Activated T-helper 2 cell treated with anti-CD3 and anti-CD28 coated beads, Interferon-gamma antibody, Interleukin-2, Interleukin-4, amounts not matched to agents 10 μg/mL and 5 μg/mL and 100 μg/mL, durations not matched to agents 14 hours and 24 hours and 36 hours (primary cell): ENCODE data around the gene RHBDF2. TPM values are rescaled to one million over a fixed set of nuclear protein-coding genes. Genes with fewer than 3 reads are reported as not detected.
A peak's percentile ranks its signal among the peaks of the same experiment; 100 is the strongest.

Experiments used
- DNase-seq: peaks from one replicate; pipeline ENCODE4 v3.0.0; 2021; ENCODE audit warnings: low spot score
- H3K27ac Mint-ChIP-seq: one replicate; pipeline ENCODE4 v1.8.0; 2021; ENCODE audit warnings: mixed read lengths
- H3K27me3 Mint-ChIP-seq: one replicate; pipeline ENCODE4 v1.8.0; 2021; ENCODE audit warnings: low read depth, mixed read lengths
- H3K36me3 Mint-ChIP-seq: one replicate; pipeline ENCODE4 v1.8.0; 2021; ENCODE audit warnings: low read depth, mixed read lengths
- H3K4me1 Mint-ChIP-seq: one replicate; pipeline ENCODE4 v1.8.0; 2021; ENCODE audit warnings: low read depth, mixed read lengths
- H3K4me3 Mint-ChIP-seq: one replicate; pipeline ENCODE4 v1.8.0; 2021; ENCODE audit warnings: low read depth, mild to moderate bottlenecking, moderate library complexity, mixed read lengths
- H3K9me3 Mint-ChIP-seq: one replicate; pipeline ENCODE4 v1.8.0; 2021; ENCODE audit warnings: mixed read lengths
- intact Hi-C: fragments of 100-400 bp; cut with micrococcal nuclease; formaldehyde crosslinking; loops from one replicate; pipeline ENCODE4 v1.15.1; 2023
- total RNA-seq: library from RNA; stranded (reverse); gene quantifications from 2 replicates; pipeline ENCODE4 v1.2.3, GENCODE V29; 2022

The RHBDF2 gene
- total RNA-seq, 1 donor from 2014 or later: 45.3 TPM

- H3K27ac Mint-ChIP-seq: no peak overlapping the region
- no peaks in the 10 kb centered on the region for H3K4me1 Mint-ChIP-seq
- intact Hi-C loops: no loop called here
- H3K9me3 Mint-ChIP-seq: no peaks in the 10 kb centered on the region
- H3K36me3 Mint-ChIP-seq: no peaks in the 10 kb centered on the region
- DNase-seq: no peak
- no peak overlapping the region for H3K4me3 Mint-ChIP-seq
- H3K27me3 Mint-ChIP-seq: peaks cover 6% of the 10 kb centered on the region
Observed at GRCh38 chr17:76459674-76460073, 41.5 kb downstream of the RHBDF2 start.

GRCh38 chr17:76458580-76459490 is 42.4 kb downstream of the RHBDF2 start:
- Mint-ChIP-seq H3K27ac (no peak overlapping the region), H3K36me3 (no peaks in the 10 kb centered on the region), H3K9me3 (no peaks in the 10 kb centered on the region), H3K4me1 (no peaks in the 10 kb centered on the region), H3K4me3 (no peak overlapping the region), H3K27me3 (peaks cover 4% of the 10 kb centered on the region)
- intact Hi-C loops: no loop called here
- DNase-seq: no peak

- Mint-ChIP-seq H3K27me3 (peaks cover 4% of the 10 kb centered on the region), H3K4me3 (peak overlapping the region; percentile 65), H3K36me3 (peaks cover 9% of the 10 kb centered on the region), H3K27ac (peak overlapping the region; percentile 47), H3K9me3 (no peaks in the 10 kb centered on the region), H3K4me1 (peaks cover 26% of the 10 kb centered on the region)
- intact Hi-C loops: loop anchor here (2.0 to 5.0 kb wide), 3 partner anchors 46 to 104 kb away; partner anchors contain the start of gene SPHK1
- DNase-seq: no peak
Observed at GRCh38 chr17:76453431-76453743, 47.8 kb downstream of the RHBDF2 start.

- H3K27ac Mint-ChIP-seq: peak within 1 kb of the TSS; percentile 47
- peaks cover 31% of the 10 kb centered on the region for H3K4me1 Mint-ChIP-seq
- peaks cover 9% of the 10 kb centered on the region for H3K36me3 Mint-ChIP-seq
- peak; percentile 93 for DNase-seq
- peaks cover 4% of the 10 kb centered on the region for H3K27me3 Mint-ChIP-seq
- H3K9me3 Mint-ChIP-seq: no peaks in the 10 kb centered on the region
- intact Hi-C loops: loop anchor here (2.0 to 5.0 kb wide), 3 partner anchors 46 to 104 kb away; partner anchors contain the start of gene SPHK1
- H3K4me3 Mint-ChIP-seq: peak within 1 kb of the TSS; percentile 85
Observed at GRCh38 chr17:76452660-76453430, 48.4 kb downstream of the RHBDF2 start, which contains the start of gene UBE2O. Gene UBE2O (minus strand): TSS chr17:76453152. CDS start chr17:76453141, 11 bp downstream.

- Mint-ChIP-seq H3K27ac (no peak overlapping the region), H3K9me3 (no peaks in the 10 kb centered on the region), H3K4me1 (peaks cover 38% of the 10 kb centered on the region), H3K27me3 (no peaks in the 10 kb centered on the region), H3K4me3 (peak overlapping the region; percentile 85), H3K36me3 (peaks cover 9% of the 10 kb centered on the region)
- no peak for DNase-seq
- intact Hi-C loops: loop anchor here (2.0 to 5.0 kb wide), 3 partner anchors 45 to 105 kb away; partner anchors contain the start of gene SPHK1
Observed at GRCh38 chr17:76452127-76452659, 49.0 kb downstream of the RHBDF2 start.

GRCh38 chr17:76451506-76451905 is 49.7 kb downstream of the RHBDF2 start:
- H3K27ac Mint-ChIP-seq: no peak overlapping the region
- no peaks in the 10 kb centered on the region for H3K27me3 Mint-ChIP-seq
- peaks cover 9% of the 10 kb centered on the region for H3K36me3 Mint-ChIP-seq
- DNase-seq: no peak
- intact Hi-C loops: loop anchor here (5.0 kb wide), 2 partner anchors 44 to 106 kb away; no protein-coding TSS in a partner anchor
- peak overlapping the region; percentile 85 for H3K4me3 Mint-ChIP-seq
- H3K4me1 Mint-ChIP-seq: peaks cover 45% of the 10 kb centered on the region
- H3K9me3 Mint-ChIP-seq: no peaks in the 10 kb centered on the region

- Mint-ChIP-seq H3K27me3 (no peaks in the 10 kb centered on the region), H3K9me3 (no peaks in the 10 kb centered on the region), H3K36me3 (peaks cover 9% of the 10 kb centered on the region), H3K4me1 (peaks cover 68% of the 10 kb centered on the region), H3K27ac (peak overlapping the region; percentile 7), H3K4me3 (no peak overlapping the region)
- no peak for DNase-seq
- intact Hi-C loops: no loop called here
Observed at GRCh38 chr17:76449126-76449525, 52.1 kb downstream of the RHBDF2 start.

GRCh38 chr17:76447931-76448652 is 53.1 kb downstream of the RHBDF2 start:
- DNase-seq: no peak
- peak overlapping the region; percentile 44 for H3K27ac Mint-ChIP-seq
- H3K9me3 Mint-ChIP-seq: no peaks in the 10 kb centered on the region
- H3K36me3 Mint-ChIP-seq: peaks cover 12% of the 10 kb centered on the region
- H3K4me3 Mint-ChIP-seq: no peak overlapping the region
- H3K4me1 Mint-ChIP-seq: peaks cover 69% of the 10 kb centered on the region
- no peaks in the 10 kb centered on the region for H3K27me3 Mint-ChIP-seq
- intact Hi-C loops: no loop called here

GRCh38 chr17:76446449-76447231 is 54.6 kb downstream of the RHBDF2 start:
- DNase-seq: no peak
- H3K36me3 Mint-ChIP-seq: peaks cover 12% of the 10 kb centered on the region
- H3K4me3 Mint-ChIP-seq: no peak overlapping the region
- intact Hi-C loops: no loop called here
- H3K4me1 Mint-ChIP-seq: peaks cover 82% of the 10 kb centered on the region
- peak overlapping the region; percentile 59 for H3K27ac Mint-ChIP-seq
- H3K9me3 Mint-ChIP-seq: no peaks in the 10 kb centered on the region
- H3K27me3 Mint-ChIP-seq: no peaks in the 10 kb centered on the region

- Mint-ChIP-seq H3K27ac (peak overlapping the region; percentile 9), H3K36me3 (peaks cover 8% of the 10 kb centered on the region), H3K27me3 (no peaks in the 10 kb centered on the region), H3K4me1 (peaks cover 81% of the 10 kb centered on the region), H3K9me3 (no peaks in the 10 kb centered on the region), H3K4me3 (no peak overlapping the region)
- intact Hi-C loops: no loop called here
- no peak for DNase-seq
Observed at GRCh38 chr17:76445697-76446448, 55.4 kb downstream of the RHBDF2 start.
